Stimulated activated CD4-positive, alpha-beta T cell treated with anti-CD3 and anti-CD28 coated beads, Interleukin-2, amount 100 ng/mL, for 48 hours (primary cell): ENCODE measurements around the gene HSD17B3.
"Not testable (repeated sequence)": the region's sequence is repeated elsewhere in the genome, so short reads cannot be mapped to it uniquely, and the experiment has no call there.

Experiments
- DNase-seq, 2 donors: peaks; one replicate each; pipeline ENCODE4 v3.0.0-alpha.2; 2020

Gene HSD17B3

DNA sequence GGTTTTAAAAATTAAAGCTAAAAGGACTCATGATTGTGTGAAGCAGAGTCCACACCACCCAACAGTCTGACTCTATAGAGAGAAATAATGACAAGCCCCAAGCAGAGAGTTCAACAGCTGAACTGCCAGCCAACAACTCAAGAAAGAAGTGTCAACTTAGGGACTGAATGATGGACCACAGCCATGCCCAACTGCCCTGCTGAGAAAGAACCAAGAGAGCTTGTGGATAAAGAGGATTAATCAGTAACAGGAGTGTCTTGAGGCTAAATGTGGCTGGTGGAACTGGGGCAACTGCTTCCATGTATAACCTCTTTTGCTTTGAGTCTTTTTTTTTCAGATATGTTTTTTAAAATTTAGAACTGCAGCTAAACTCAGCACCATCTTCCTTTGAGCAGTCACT, 109.3 kb downstream of the HSD17B3 start:
- no peak for DNase-seq

DNA sequence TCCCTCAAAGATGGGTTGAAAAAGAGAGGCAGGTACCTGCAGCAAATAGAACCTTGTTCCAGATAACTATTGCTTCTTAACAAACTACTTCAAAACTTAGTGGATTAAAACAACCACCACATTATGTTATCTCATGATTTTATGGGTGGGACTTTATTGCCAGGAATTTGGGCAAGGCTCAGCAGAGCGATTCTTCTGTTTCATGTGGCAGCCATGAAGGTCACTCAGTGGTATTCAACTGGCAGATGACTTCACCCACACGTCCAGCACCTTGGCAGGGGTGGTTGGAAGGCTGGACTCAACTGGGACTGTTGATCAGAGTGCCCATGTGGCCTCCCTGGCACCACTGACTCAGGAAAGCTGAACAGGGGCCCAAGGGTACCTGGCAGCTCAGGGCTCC, 112.0 kb downstream of the HSD17B3 start:
- DNase-seq: no peak

DNA sequence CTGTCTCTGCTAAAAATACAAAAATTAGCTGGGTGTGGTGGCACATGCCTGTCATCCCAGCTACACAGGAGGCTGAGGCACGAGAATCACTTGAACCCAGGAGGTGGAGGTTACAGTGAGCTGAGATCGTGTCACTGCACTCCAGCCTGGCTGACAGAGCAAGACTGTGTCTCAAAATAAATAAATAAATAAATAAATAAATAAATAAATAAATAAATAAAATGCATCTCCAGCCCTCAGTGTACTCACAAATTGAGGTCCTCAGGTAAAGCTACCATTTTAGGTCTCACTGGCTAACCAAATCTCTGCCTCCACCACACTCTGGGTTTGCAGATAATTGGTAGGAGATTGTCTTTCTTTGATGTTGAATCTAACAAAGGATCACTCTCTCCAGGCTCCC, 112.4 kb downstream of the HSD17B3 start:
- DNase-seq: not testable (repeated sequence)

DNA sequence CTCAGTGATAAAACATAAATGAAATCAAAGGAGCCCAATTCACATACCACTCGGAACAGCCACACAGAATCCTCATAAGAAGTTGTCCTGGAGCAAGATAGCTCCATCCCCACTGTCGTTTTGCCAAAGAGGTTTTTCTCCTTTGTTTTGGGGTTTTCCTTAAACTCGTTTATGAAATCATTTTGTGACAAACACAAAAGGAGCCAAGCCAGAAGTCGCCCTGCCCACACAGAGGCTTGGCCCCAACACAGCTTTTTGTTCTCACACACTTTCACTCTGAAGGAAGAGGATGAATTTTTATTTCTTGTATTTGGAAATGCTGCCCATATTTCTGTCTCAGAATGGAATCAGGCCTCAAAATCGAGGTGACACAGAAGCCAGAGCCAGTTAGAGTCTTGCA, 113.4 kb downstream of the HSD17B3 start:
- no peak for DNase-seq

DNA sequence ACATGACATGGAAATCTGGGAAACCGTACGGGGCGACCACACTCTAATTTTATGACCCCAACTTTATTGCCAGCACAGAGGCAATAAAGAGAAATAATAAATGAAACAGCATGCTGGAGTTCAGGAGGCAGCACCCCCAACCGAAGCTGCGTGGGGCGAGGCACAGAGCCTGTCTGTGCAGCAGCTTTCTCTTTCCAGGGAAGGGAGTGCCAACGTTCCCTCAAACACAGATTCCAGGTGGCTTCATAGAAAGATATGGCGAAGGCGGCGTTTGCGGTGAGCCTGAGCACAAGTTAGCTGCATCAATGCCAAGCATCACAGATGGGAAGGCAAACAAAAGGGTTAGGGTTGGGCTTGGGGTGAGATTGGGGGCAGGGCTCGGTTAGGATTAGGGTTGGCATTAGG, 114.8 kb downstream of the HSD17B3 start:
- no peak for DNase-seq

DNA sequence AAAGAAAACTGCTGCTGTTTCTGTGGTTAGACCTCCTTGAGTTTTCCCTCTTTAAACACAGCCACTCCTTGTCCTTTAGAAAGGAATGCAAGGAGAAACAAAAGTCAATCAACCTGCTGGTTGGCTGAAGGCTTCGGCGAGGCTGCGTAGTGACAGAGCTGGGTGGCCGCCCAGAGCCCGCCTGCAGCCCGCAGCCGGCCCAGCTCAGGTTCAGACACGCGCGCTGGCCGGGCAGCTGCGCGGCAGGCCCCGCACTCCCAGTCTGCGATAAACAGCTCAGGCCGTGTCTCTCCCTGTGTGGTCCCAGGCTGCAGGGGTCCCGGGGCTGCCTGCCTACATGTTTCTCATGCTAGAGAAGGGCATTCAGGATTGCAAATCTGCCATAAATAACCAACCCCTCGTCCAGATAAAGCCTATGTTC, 115.4 kb downstream of the HSD17B3 start:
- DNase-seq: no peak

DNA sequence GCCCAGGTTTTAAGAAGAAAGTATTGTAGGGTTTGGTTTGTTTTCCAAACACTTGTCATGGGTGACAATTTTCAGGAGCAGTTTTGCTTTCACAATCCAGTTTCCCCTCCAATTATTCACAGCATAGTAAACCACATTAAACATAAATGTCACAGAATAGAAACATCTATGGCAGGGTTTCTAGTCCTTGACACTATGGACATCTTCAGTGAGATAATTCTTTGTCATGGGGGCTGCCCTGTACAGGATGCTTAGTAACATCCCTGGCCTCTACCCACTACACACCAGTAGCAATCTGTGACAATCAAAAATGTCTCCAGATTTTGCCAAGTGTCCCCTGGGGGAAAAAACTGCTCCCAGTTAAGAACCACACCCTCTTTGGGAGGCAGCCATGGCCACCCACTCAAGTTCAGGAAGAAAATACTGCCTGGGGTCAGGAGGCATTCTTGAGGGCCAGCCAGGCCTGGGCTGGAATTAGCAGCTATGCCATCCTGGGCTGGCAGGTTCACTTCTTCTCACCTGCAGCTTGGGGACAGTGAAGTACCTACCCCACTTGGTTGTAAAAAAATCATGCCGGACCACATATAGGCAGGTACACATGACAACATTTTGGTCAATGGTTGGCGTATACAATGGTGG, 116.3 kb downstream of the HSD17B3 start:
- DNase-seq: no peak
